HL-60 (cell line): ENCODE results near the gene KATNAL1.

Source experiments
- DNase-seq, 2 experiments: peaks; one replicate each; pipeline ENCODE4 v3.0.0-alpha.2; 2010 to 2020; ENCODE audit warnings: low read depth in 1 of 2, low spot score in 1 of 2
- H3K27ac ChIP-seq: fragments of 250-450 bp; sonication (Bioruptor Pico); replicated peaks from 2 replicates; pipeline ENCODE4 v1.5.1; 2020; ENCODE audit warnings: mild to moderate bottlenecking, moderate library complexity
- H3K27me3 ChIP-seq: fragments of 250-450 bp; sonication (Bioruptor Pico); 2 replicates; pipeline ENCODE4 v1.5.1; 2021; ENCODE audit warnings: mild to moderate bottlenecking, moderate library complexity; ENCODE audit not compliant: insufficient read depth, poor library complexity, severe bottlenecking
- H3K4me3 ChIP-seq: replicated peaks from 2 replicates; pipeline ENCODE4 v1.5.1; 2011; ENCODE audit warnings: mild to moderate bottlenecking, control low read depth, low read length; ENCODE audit not compliant: insufficient read depth
- GABPA ChIP-seq: IDR thresholded peaks from 2 replicates; pipeline ENCODE4 v1.6.1; 2012; ENCODE audit warnings: low read depth
- POLR2AphosphoS5 ChIP-seq: IDR thresholded peaks from 2 replicates; pipeline ENCODE4 v1.6.1; 2012; ENCODE audit warnings: low read depth
- SPI1 ChIP-seq: IDR thresholded peaks from 2 replicates; pipeline ENCODE4 v1.6.1; 2012; ENCODE audit warnings: low read depth, mild to moderate bottlenecking, borderline replicate concordance
- TF ChIP-seq, protein P1 (sequence below): IDR thresholded peaks from 2 replicates; pipeline ENCODE4 v1.6.1; 2012; ENCODE audit warnings: low read depth; ENCODE audit not compliant: insufficient replicate concordance
- TF ChIP-seq, protein P2 (sequence below): IDR thresholded peaks from one replicate; pipeline ENCODE4 v1.5.1; 2011; ENCODE audit warnings: low read length, control low read depth, inconsistent platforms; ENCODE audit not compliant: insufficient read depth

KATNAL1 gene

DNA sequence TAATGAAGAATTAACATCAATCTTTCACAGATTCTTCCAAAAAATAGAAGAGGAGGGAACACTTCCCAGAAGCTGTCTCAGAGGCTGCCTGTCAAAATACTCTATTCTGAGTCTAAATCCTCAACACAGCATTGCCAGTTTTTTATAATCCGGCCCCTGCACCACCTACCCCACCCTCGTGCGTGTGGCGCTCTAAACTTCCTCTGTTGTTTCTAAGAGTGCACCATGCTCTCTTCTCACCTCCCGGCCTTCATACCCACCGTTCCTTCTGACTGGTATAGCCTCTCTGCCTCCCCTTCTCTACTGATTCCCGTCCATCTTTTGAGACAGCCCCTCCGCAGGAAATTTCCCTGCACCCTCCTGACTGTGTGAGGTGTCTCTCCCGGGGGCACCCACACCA, 136.8 kb downstream of the KATNAL1 start:
- TF ChIP-seq, protein P1, sequence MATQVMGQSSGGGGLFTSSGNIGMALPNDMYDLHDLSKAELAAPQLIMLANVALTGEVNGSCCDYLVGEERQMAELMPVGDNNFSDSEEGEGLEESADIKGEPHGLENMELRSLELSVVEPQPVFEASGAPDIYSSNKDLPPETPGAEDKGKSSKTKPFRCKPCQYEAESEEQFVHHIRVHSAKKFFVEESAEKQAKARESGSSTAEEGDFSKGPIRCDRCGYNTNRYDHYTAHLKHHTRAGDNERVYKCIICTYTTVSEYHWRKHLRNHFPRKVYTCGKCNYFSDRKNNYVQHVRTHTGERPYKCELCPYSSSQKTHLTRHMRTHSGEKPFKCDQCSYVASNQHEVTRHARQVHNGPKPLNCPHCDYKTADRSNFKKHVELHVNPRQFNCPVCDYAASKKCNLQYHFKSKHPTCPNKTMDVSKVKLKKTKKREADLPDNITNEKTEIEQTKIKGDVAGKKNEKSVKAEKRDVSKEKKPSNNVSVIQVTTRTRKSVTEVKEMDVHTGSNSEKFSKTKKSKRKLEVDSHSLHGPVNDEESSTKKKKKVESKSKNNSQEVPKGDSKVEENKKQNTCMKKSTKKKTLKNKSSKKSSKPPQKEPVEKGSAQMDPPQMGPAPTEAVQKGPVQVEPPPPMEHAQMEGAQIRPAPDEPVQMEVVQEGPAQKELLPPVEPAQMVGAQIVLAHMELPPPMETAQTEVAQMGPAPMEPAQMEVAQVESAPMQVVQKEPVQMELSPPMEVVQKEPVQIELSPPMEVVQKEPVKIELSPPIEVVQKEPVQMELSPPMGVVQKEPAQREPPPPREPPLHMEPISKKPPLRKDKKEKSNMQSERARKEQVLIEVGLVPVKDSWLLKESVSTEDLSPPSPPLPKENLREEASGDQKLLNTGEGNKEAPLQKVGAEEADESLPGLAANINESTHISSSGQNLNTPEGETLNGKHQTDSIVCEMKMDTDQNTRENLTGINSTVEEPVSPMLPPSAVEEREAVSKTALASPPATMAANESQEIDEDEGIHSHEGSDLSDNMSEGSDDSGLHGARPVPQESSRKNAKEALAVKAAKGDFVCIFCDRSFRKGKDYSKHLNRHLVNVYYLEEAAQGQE: no peak
- TF ChIP-seq, protein P2, sequence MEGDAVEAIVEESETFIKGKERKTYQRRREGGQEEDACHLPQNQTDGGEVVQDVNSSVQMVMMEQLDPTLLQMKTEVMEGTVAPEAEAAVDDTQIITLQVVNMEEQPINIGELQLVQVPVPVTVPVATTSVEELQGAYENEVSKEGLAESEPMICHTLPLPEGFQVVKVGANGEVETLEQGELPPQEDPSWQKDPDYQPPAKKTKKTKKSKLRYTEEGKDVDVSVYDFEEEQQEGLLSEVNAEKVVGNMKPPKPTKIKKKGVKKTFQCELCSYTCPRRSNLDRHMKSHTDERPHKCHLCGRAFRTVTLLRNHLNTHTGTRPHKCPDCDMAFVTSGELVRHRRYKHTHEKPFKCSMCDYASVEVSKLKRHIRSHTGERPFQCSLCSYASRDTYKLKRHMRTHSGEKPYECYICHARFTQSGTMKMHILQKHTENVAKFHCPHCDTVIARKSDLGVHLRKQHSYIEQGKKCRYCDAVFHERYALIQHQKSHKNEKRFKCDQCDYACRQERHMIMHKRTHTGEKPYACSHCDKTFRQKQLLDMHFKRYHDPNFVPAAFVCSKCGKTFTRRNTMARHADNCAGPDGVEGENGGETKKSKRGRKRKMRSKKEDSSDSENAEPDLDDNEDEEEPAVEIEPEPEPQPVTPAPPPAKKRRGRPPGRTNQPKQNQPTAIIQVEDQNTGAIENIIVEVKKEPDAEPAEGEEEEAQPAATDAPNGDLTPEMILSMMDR: no peak
- TF ChIP-seq GABPA (no peak), POLR2AphosphoS5 (no peak), SPI1 (no peak)
- no peak for DNase-seq
- no peak overlapping the region for H3K4me3 ChIP-seq
- H3K27me3 ChIP-seq: no peaks in the 10 kb centered on the region
- H3K27ac ChIP-seq: no peak overlapping the region

- no peaks in the 10 kb centered on the region for H3K27me3 ChIP-seq
- no peak for DNase-seq
- TF ChIP-seq, protein P2: no peak
- no peak for TF ChIP-seq SPI1
- TF ChIP-seq GABPA: no peak
- TF ChIP-seq, protein P1: no peak
- no peak for TF ChIP-seq POLR2AphosphoS5
- H3K27ac ChIP-seq: no peak overlapping the region
- H3K4me3 ChIP-seq: no peak overlapping the region
Measured at GRCh38 chr13:30169442-30169841, 137.9 kb downstream of the KATNAL1 start.

- TF ChIP-seq SPI1: no peak
- TF ChIP-seq GABPA: no peak
- TF ChIP-seq, protein P1: no peak
- TF ChIP-seq POLR2AphosphoS5: no peak
- TF ChIP-seq, protein P2: no peak
- Histone ChIP-seq H3K27me3 (no peaks in the 10 kb centered on the region), H3K27ac (no peak overlapping the region), H3K4me3 (no peak overlapping the region)
- no peak for DNase-seq
Measured at GRCh38 chr13:30165796-30166195, 141.6 kb downstream of the KATNAL1 start.
